ENCODE results near the gene RBMS1.

The RBMS1 gene

GRCh38 chr2:160473468-160474318, 19.9 kb downstream of the RBMS1 start:
- Histone ChIP-seq H3K4me1 (ENCODE audit: control insufficient read depth in 1 of 2, insufficient read depth in 2 of 2, low read length in 2 of 2) (peaks cover 0 to 5% of the 10 kb centered on the region in 2 donors), H3K9ac (ENCODE audit: low read depth in 1 of 2, low read length in 2 of 2) (no peak overlapping the region), H3K27ac (ENCODE audit: low read depth, low read length) (no peak overlapping the region), H3K36me3 (ENCODE audit: control insufficient read depth in 1 of 2, insufficient read depth in 2 of 2, low read length in 2 of 2) (no peaks in the 10 kb centered on the region), H3K4me3 (ENCODE audit: low read depth in 1 of 2, low read length in 2 of 2) (no peak overlapping the region), H3K27me3 (ENCODE audit: control insufficient read depth in 1 of 2, insufficient read depth in 2 of 2, low read length in 2 of 2) (no peaks in the 10 kb centered on the region), H3K9me3 (ENCODE audit: control insufficient read depth in 1 of 2, low read length in 2 of 2) (no peaks in the 10 kb centered on the region)

- Histone ChIP-seq H3K27ac (ENCODE audit: low read depth, low read length) (no peak overlapping the region), H3K27me3 (ENCODE audit: control insufficient read depth in 1 of 2, insufficient read depth in 2 of 2, low read length in 2 of 2) (no peaks in the 10 kb centered on the region), H3K4me3 (ENCODE audit: low read depth in 1 of 2, low read length in 2 of 2) (no peak overlapping the region), H3K4me1 (ENCODE audit: control insufficient read depth in 1 of 2, insufficient read depth in 2 of 2, low read length in 2 of 2) (peaks cover 0 to 5% of the 10 kb centered on the region in 2 donors), H3K36me3 (ENCODE audit: control insufficient read depth in 1 of 2, insufficient read depth in 2 of 2, low read length in 2 of 2) (no peaks in the 10 kb centered on the region), H3K9ac (ENCODE audit: low read depth in 1 of 2, low read length in 2 of 2) (no peak overlapping the region), H3K9me3 (ENCODE audit: control insufficient read depth in 1 of 2, low read length in 2 of 2) (no peaks in the 10 kb centered on the region)
These were observed 20.8 kb downstream of the RBMS1 start for GRCh38 chr2:160472839-160473251.

- H3K4me1 ChIP-seq (ENCODE audit: control insufficient read depth in 1 of 2, insufficient read depth in 2 of 2, low read length in 2 of 2) = peaks cover 0 to 5% of the 10 kb centered on the region in 2 donors
- H3K9me3 ChIP-seq (ENCODE audit: control insufficient read depth in 1 of 2, low read length in 2 of 2) = no peaks in the 10 kb centered on the region
- H3K27ac ChIP-seq (ENCODE audit: low read depth, low read length) = no peak overlapping the region
- H3K4me3 ChIP-seq (ENCODE audit: low read depth in 1 of 2, low read length in 2 of 2) = no peak overlapping the region
- no peaks in the 10 kb centered on the region for H3K36me3 ChIP-seq (ENCODE audit: control insufficient read depth in 1 of 2, insufficient read depth in 2 of 2, low read length in 2 of 2)
- no peak overlapping the region for H3K9ac ChIP-seq (ENCODE audit: low read depth in 1 of 2, low read length in 2 of 2)
- no peaks in the 10 kb centered on the region for H3K27me3 ChIP-seq (ENCODE audit: control insufficient read depth in 1 of 2, insufficient read depth in 2 of 2, low read length in 2 of 2)
These were observed 21.7 kb downstream of the RBMS1 start for GRCh38 chr2:160471950-160472349.

GRCh38 chr2:160469621-160470204, 23.9 kb downstream of the RBMS1 start:
- H3K27me3 ChIP-seq (ENCODE audit: control insufficient read depth in 1 of 2, insufficient read depth in 2 of 2, low read length in 2 of 2) = no peaks in the 10 kb centered on the region
- no peaks in the 10 kb centered on the region for H3K9me3 ChIP-seq (ENCODE audit: control insufficient read depth in 1 of 2, low read length in 2 of 2)
- no peak overlapping the region for H3K4me3 ChIP-seq (ENCODE audit: low read depth in 1 of 2, low read length in 2 of 2)
- H3K4me1 ChIP-seq (ENCODE audit: control insufficient read depth in 1 of 2, insufficient read depth in 2 of 2, low read length in 2 of 2) = peaks cover 0 to 5% of the 10 kb centered on the region in 2 donors
- no peak overlapping the region for H3K27ac ChIP-seq (ENCODE audit: low read depth, low read length)
- H3K9ac ChIP-seq (ENCODE audit: low read depth in 1 of 2, low read length in 2 of 2) = no peak overlapping the region
- H3K36me3 ChIP-seq (ENCODE audit: control insufficient read depth in 1 of 2, insufficient read depth in 2 of 2, low read length in 2 of 2) = no peaks in the 10 kb centered on the region

- no peak overlapping the region for H3K4me3 ChIP-seq (ENCODE audit: low read depth in 1 of 2, low read length in 2 of 2)
- no peaks in the 10 kb centered on the region for H3K36me3 ChIP-seq (ENCODE audit: control insufficient read depth in 1 of 2, insufficient read depth in 2 of 2, low read length in 2 of 2)
- no peak overlapping the region for H3K9ac ChIP-seq (ENCODE audit: low read depth in 1 of 2, low read length in 2 of 2)
- H3K27ac ChIP-seq (ENCODE audit: low read depth, low read length) = no peak overlapping the region
- no peaks in the 10 kb centered on the region for H3K27me3 ChIP-seq (ENCODE audit: control insufficient read depth in 1 of 2, insufficient read depth in 2 of 2, low read length in 2 of 2)
- no peaks in the 10 kb centered on the region for H3K9me3 ChIP-seq (ENCODE audit: control insufficient read depth in 1 of 2, low read length in 2 of 2)
- H3K4me1 ChIP-seq (ENCODE audit: control insufficient read depth in 1 of 2, insufficient read depth in 2 of 2, low read length in 2 of 2) = peaks cover 0 to 5% of the 10 kb centered on the region in 2 donors
These were observed 24.4 kb downstream of the RBMS1 start for GRCh38 chr2:160469164-160469563.

- H3K4me3 ChIP-seq (ENCODE audit: low read depth in 1 of 2, low read length in 2 of 2) = no peak overlapping the region
- no peak overlapping the region for H3K27ac ChIP-seq (ENCODE audit: low read depth, low read length)
- H3K9me3 ChIP-seq (ENCODE audit: control insufficient read depth in 1 of 2, low read length in 2 of 2) = no peaks in the 10 kb centered on the region
- H3K4me1 ChIP-seq (ENCODE audit: control insufficient read depth in 1 of 2, insufficient read depth in 2 of 2, low read length in 2 of 2) = no peaks in the 10 kb centered on the region
- no peak overlapping the region for H3K9ac ChIP-seq (ENCODE audit: low read depth in 1 of 2, low read length in 2 of 2)
- H3K27me3 ChIP-seq (ENCODE audit: control insufficient read depth in 1 of 2, insufficient read depth in 2 of 2, low read length in 2 of 2) = no peaks in the 10 kb centered on the region
- no peaks in the 10 kb centered on the region for H3K36me3 ChIP-seq (ENCODE audit: control insufficient read depth in 1 of 2, insufficient read depth in 2 of 2, low read length in 2 of 2)
These were observed 26.5 kb downstream of the RBMS1 start for GRCh38 chr2:160467086-160467485.

- H3K4me3 ChIP-seq (ENCODE audit: low read depth in 1 of 2, low read length in 2 of 2) = no peak overlapping the region
- no peaks in the 10 kb centered on the region for H3K9me3 ChIP-seq (ENCODE audit: control insufficient read depth in 1 of 2, low read length in 2 of 2)
- no peak overlapping the region for H3K9ac ChIP-seq (ENCODE audit: low read depth in 1 of 2, low read length in 2 of 2)
- H3K27me3 ChIP-seq (ENCODE audit: control insufficient read depth in 1 of 2, insufficient read depth in 2 of 2, low read length in 2 of 2) = no peaks in the 10 kb centered on the region
- H3K27ac ChIP-seq (ENCODE audit: low read depth, low read length) = no peak overlapping the region
- no peaks in the 10 kb centered on the region for H3K36me3 ChIP-seq (ENCODE audit: control insufficient read depth in 1 of 2, insufficient read depth in 2 of 2, low read length in 2 of 2)
- no peaks in the 10 kb centered on the region for H3K4me1 ChIP-seq (ENCODE audit: control insufficient read depth in 1 of 2, insufficient read depth in 2 of 2, low read length in 2 of 2)
These were observed 28.2 kb downstream of the RBMS1 start for GRCh38 chr2:160465406-160465805.

GRCh38 chr2:160465002-160465401, 28.6 kb downstream of the RBMS1 start:
- Histone ChIP-seq H3K9me3 (ENCODE audit: control insufficient read depth in 1 of 2, low read length in 2 of 2) (no peaks in the 10 kb centered on the region), H3K27ac (ENCODE audit: low read depth, low read length) (no peak overlapping the region), H3K4me1 (ENCODE audit: control insufficient read depth in 1 of 2, insufficient read depth in 2 of 2, low read length in 2 of 2) (no peaks in the 10 kb centered on the region), H3K36me3 (ENCODE audit: control insufficient read depth in 1 of 2, insufficient read depth in 2 of 2, low read length in 2 of 2) (no peaks in the 10 kb centered on the region), H3K27me3 (ENCODE audit: control insufficient read depth in 1 of 2, insufficient read depth in 2 of 2, low read length in 2 of 2) (no peaks in the 10 kb centered on the region), H3K4me3 (ENCODE audit: low read depth in 1 of 2, low read length in 2 of 2) (no peak overlapping the region), H3K9ac (ENCODE audit: low read depth in 1 of 2, low read length in 2 of 2) (no peak overlapping the region)

GRCh38 chr2:160464017-160464416, 29.6 kb downstream of the RBMS1 start:
- H3K9ac ChIP-seq (ENCODE audit: low read depth in 1 of 2, low read length in 2 of 2) = no peak overlapping the region
- no peaks in the 10 kb centered on the region for H3K36me3 ChIP-seq (ENCODE audit: control insufficient read depth in 1 of 2, insufficient read depth in 2 of 2, low read length in 2 of 2)
- no peak overlapping the region for H3K27ac ChIP-seq (ENCODE audit: low read depth, low read length)
- H3K9me3 ChIP-seq (ENCODE audit: control insufficient read depth in 1 of 2, low read length in 2 of 2) = no peaks in the 10 kb centered on the region
- no peak overlapping the region for H3K4me3 ChIP-seq (ENCODE audit: low read depth in 1 of 2, low read length in 2 of 2)
- H3K27me3 ChIP-seq (ENCODE audit: control insufficient read depth in 1 of 2, insufficient read depth in 2 of 2, low read length in 2 of 2) = no peaks in the 10 kb centered on the region
- no peaks in the 10 kb centered on the region for H3K4me1 ChIP-seq (ENCODE audit: control insufficient read depth in 1 of 2, insufficient read depth in 2 of 2, low read length in 2 of 2)

- Histone ChIP-seq H3K4me1 (ENCODE audit: control insufficient read depth in 1 of 2, insufficient read depth in 2 of 2, low read length in 2 of 2) (no peaks in the 10 kb centered on the region), H3K9ac (ENCODE audit: low read depth in 1 of 2, low read length in 2 of 2) (no peak overlapping the region), H3K27ac (ENCODE audit: low read depth, low read length) (no peak overlapping the region), H3K36me3 (ENCODE audit: control insufficient read depth in 1 of 2, insufficient read depth in 2 of 2, low read length in 2 of 2) (no peaks in the 10 kb centered on the region), H3K9me3 (ENCODE audit: control insufficient read depth in 1 of 2, low read length in 2 of 2) (no peaks in the 10 kb centered on the region), H3K4me3 (ENCODE audit: low read depth in 1 of 2, low read length in 2 of 2) (no peak overlapping the region), H3K27me3 (ENCODE audit: control insufficient read depth in 1 of 2, insufficient read depth in 2 of 2, low read length in 2 of 2) (no peaks in the 10 kb centered on the region)
These were observed 30.4 kb downstream of the RBMS1 start for GRCh38 chr2:160463245-160463644.

All from duodenal mucosa (tissue), 2 donors.